Activated naive CD4-positive, alpha-beta T cell (primary cell): ENCODE results near the gene MRPS5.
"Not testable (repeated sequence)": the region's sequence is repeated elsewhere in the genome, so short reads cannot be mapped to it uniquely, and the experiment has no call there.

Experiments used
- DNase-seq, 4 experiments: peaks; one replicate each; lab custom pipeline; 2025; lab: John Stamatoyannopoulos, UW

The MRPS5 gene

DNA sequence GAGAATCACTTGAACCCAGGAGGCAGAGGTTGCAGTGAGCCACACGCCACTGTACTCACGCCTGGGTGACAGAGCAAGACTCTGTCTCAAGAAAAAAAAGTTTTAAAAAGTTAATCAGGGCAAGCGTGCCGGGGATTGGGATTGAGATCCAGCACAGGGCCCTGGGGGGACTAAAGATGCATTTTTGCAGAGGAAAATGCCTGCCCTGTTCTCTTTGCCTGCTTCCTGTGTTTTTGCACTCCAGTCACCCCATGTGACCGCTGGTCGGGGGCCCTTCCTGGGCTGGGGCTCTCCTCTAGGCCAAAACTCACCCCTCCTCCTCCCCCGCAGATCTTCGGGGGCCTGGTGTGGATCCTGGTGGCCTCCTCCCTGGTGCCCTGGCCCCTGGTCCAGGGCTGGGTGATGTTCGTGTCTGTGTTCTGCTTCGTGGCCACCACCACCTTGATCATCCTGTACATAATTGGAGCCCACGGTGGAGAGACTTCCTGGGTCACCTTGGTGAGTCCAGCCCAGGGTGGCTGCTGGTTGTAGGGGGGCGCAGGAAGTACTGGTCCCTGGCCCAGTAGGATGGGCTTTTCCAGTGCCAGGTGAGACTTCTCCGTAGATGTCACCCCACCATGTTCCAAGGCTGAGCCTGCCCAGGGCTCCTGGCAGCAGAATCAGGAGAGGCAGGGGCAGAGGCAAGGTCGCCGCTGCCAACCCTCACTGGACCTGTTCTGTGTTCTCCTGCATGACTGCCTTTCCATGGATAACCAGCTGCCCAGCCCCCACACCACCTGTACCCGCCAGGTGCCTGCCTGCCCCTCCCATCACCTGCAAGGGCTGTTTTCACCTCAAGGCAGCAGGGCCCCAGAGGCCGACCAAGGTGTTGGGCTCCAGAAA, 73.7 kb downstream of the MRPS5 start:
- DNase-seq = no peak

- DNase-seq = no peak
These were observed 75.1 kb downstream of the MRPS5 start for GRCh38 chr2:95046371-95047112.

DNA sequence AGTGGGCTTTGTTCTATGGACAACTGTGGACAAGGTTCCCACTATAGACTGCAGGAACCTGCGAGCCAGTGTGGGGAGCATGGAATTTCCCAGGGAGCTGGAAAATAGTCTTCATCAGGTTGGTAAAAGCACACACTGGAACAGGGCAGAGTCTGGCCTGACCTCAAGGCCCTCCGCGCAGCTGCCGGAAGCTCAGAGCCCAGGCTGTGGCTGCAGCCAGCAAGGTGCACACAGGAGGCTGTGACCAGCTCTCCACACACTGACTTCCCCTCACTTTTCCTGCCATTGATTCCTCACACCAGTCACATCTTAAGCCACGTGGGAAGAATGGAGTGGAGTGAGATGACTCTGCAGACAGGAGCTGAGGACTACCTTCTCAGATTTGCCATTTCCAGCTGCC, 77.0 kb downstream of the MRPS5 start:
- no peak for DNase-seq

DNA sequence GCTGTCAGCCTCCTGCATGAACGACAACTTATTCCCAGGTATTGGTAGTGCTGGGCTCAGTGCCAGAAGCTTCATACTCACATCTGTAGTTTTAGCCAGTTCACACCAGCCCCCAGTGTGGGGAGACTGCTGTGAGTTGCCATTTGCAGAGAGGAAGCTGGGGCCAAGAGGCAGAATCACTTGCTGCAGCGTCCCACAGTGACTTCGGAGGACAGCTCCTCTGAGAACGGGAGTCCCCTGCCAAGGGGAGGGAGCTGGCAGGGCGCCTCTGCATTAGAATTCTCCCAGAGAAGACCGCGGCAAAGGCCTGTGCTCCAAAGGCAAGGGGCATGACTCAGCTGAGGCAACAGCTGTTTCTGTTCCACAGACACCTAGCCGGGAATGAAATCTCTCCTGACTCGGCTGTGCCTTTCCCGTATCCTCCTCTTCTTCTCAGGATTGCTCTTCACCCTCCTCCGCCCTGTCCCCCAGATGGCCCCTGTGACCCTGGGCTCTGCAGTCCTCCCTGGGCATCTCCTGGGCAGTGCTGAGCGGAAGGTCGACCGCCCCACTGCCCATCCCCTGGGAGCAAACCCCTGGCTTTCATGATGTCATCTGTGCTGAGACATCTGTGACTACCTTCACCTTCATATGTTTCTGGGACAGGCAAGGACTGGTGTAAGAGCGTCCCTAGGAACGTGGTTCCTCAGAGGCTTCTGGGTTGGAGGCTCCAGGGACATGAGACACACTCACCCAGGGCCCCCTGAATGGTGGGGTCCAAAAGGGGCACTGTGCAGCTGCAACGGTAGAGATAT, 78.1 kb downstream of the MRPS5 start:
- DNase-seq = no peak

GRCh38 chr2:95042472-95043271, 78.9 kb downstream of the MRPS5 start:
- DNase-seq = no peak

DNA sequence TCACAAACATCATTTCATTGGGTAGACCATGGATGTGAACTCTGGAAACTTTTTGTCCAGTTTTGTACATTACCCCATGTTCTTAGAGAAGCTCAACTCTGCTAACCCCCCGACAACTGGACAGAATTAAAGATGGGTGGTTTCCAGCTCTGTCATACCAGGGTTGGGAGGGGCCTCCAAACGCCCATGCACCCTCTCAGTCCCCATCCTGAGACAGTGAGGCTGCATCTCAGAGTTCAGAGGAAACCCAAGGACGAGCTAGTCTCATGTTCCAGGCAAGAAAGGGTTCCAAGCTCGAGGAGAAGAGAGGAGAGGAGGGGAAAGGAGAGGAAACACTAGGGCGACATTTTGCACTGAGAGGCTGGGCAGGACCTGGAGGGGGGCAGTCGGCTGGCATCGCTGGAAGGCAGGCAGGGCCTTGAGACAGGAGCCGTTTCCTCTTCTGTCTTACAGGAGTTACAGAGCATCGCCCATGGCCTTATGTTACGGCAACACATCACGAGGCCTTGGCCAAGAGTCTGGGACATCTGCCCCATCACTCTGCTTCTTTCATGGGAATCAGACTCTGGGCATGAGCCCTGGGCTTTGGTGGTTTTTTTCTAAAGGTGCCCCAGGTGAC, 79.7 kb downstream of the MRPS5 start:
- DNase-seq = no peak

GRCh38 chr2:95041060-95041823, 80.4 kb downstream of the MRPS5 start:
- no peak for DNase-seq

GRCh38 chr2:95040426-95040825, 81.2 kb downstream of the MRPS5 start:
- DNase-seq = no peak

DNA sequence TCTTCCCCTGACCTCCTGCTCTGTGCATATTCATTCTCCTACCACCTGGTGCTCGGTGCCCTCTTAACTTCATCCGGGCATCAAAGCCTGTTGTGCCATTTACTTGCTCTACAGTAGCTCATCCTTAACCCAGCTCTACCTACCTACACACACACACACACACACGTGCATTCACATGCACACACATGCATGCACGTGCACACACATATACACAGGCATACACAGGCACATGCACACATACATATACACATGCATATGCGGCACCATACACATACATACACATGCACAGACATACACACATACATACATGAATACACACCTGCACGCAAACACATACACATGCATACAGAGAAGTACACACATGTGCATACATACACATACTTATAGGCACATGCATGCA, 81.6 kb downstream of the MRPS5 start:
- no peak for DNase-seq

DNA sequence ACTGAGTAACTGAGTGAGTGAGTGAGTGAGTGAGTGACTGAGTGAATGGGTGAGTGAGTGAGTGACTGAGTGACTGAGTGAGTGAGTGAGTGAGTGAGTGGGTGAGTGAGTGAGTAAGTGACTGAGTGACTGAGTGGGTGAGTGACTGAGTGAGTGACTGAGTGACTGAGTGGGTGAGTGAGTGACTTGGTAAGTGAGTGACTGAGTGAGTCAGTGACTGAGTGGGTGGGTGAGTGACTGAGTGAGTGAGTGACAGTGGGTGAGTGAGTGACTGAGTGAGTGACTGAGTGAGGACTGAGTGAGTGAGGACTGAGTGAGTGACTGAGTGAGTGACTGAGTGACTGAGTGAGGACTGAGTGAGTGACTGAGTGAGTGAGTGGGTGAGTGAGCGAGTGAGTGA, 82.2 kb downstream of the MRPS5 start:
- DNase-seq = no peak

- no peak for DNase-seq
These were observed 82.8 kb downstream of the MRPS5 start for GRCh38 chr2:95038635-95039298.

DNA sequence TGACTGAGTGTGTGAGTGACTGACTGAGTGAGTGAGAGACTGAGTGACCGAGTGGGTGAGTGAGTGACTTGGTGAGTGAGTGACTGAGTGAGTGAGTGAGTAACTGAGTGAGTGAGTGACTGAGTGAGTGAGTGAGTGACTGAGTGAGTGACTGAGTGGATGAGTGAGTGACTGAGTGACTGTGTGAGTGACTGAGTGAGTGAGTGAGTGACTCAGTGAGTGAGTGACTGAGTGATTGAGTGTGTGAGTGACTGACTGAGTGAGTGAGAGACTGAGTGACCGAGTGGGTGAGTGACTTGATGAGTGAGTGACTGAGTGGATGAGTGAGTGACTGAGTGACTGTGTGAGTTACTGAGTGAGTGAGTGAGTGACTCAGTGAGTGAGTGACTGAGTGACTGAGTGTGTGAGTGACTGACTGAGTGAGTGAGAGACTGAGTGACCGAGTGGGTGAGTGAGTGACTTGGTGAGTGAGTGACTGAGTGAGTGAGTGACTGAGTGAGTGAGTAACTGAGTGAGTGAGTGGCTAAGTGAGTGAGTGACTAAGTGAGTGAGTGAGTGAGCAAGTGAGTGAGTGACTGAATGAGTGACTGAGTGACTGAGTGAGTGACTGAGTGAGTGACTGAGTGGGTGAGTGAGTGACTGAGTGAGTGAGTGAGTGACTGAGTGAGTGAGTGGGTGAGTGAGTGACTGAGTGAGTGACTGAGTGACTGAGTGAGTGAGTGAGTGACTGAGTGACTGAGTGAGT, 83.6 kb downstream of the MRPS5 start:
- not testable (repeated sequence) for DNase-seq

DNA sequence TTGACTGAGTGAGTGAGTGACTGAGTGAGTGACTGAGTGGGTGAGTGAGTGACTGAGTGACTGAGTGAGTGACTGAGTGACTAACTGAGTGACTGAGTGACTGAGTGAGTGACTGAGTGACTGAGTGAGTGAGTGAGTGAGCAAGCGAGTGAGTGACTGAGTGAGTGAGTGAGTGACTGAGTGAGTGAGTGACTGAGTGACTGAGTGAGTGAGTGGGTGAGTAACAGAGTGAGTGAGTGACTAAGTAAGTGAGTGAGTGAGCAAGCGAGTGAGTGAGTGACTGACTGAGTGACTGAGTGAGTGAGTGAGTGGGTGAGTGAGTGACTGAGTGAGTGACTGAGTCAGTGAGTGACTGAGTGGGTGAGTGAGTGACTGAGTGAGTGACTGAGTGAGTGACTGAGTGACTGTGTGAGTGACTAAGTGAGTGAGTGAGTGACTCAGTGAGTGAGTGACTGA, 84.2 kb downstream of the MRPS5 start:
- no peak for DNase-seq

GRCh38 chr2:95036596-95037383, 84.8 kb downstream of the MRPS5 start:
- DNase-seq = no peak
